Measurements from ENCODE around the gene PRXL2B.

The PRXL2B gene

GRCh38 chr1:2602866-2603520, 16.4 kb downstream of the PRXL2B start:
- no peak for DNase-seq

- DNase-seq = no peak
Measured at GRCh38 chr1:2603521-2604155, 17.1 kb downstream of the PRXL2B start.

- no peak for DNase-seq
Measured at GRCh38 chr1:2604156-2604843, 17.7 kb downstream of the PRXL2B start.

GRCh38 chr1:2604844-2605508, 18.4 kb downstream of the PRXL2B start:
- DNase-seq = no peak

GRCh38 chr1:2605509-2606395, 19.2 kb downstream of the PRXL2B start:
- no peak for DNase-seq

GRCh38 chr1:2606396-2606880, 19.9 kb downstream of the PRXL2B start:
- DNase-seq = no peak

GRCh38 chr1:2606881-2607621, 20.5 kb downstream of the PRXL2B start:
- DNase-seq = no peak

- DNase-seq = no peak
Measured at GRCh38 chr1:2607641-2608091, 21.1 kb downstream of the PRXL2B start.

GRCh38 chr1:2609319-2610035, 22.9 kb downstream of the PRXL2B start:
- DNase-seq = no peak

GRCh38 chr1:2610036-2610959, 23.7 kb downstream of the PRXL2B start:
- no peak for DNase-seq

GRCh38 chr1:2611031-2611501, 24.5 kb downstream of the PRXL2B start:
- DNase-seq = no peak

- DNase-seq = no peak
Measured at GRCh38 chr1:2611621-2612437, 25.3 kb downstream of the PRXL2B start.

GRCh38 chr1:2612591-2613365, 26.2 kb downstream of the PRXL2B start:
- no peak for DNase-seq

- no peak for DNase-seq
Measured at GRCh38 chr1:2614145-2614544, 27.6 kb downstream of the PRXL2B start.

- DNase-seq = no peak
Measured at GRCh38 chr1:2617971-2618470, 31.4 kb downstream of the PRXL2B start.

- no peak for DNase-seq
Measured at GRCh38 chr1:2623571-2624337, 37.2 kb downstream of the PRXL2B start.
